ENCODE measurements around the gene PRR33. TPM values are rescaled to one million over a fixed set of nuclear protein-coding genes. Genes with fewer than 3 reads are reported as not detected.

Gene PRR33
- total and polyA plus RNA-seq, 9 of the 15 experiments (the other 6 are each of a cell fraction or from before 2014, with no cell fraction given), result not detected

DNA sequence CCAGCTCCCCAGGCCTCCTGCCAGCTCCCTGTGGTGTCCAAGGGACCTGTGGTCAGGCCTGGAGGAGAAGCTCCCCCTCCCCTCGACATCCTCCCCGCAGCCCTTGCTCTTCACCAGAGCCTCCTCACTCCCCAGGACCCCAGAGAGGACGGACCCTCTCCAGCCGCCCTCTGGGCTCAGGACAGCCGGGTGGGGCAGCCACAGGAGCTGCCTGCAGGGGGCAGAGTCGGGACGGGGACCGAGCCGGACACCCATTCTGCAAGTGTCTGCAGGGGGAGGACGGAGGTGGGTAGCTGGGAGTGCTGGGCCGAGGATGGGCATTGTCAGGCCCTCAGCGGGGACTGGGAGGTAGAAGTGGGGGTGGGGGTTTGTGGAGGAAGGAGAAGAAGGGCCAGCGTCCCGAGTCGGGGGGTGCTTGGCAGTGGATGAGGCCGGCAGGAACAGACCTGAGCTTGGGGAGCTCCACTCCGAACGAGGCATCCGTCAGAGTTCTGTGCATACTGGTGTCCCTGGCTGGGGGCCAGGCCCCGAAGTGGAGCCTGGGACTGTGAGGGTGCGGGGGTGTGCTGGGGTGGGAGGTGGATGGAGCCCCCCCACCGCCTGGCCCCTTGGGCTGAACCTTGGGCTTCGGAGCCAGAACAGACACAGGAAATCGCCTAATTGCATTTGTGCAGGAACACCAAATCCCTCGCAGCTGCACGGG is 15.2 kb downstream of the PRR33 start (continued):
- TF ChIP-seq BRF2 (IDR thresholded peaks at IDR 0.05; ENCODE audit: borderline replicate concordance, insufficient read depth, insufficient read length), result no peak
- TF ChIP-seq CTCFL (IDR thresholded peaks at IDR 0.05; ENCODE audit: borderline replicate concordance, insufficient read depth, low read depth, low read length, poor library complexity, severe bottlenecking), result peak; percentile 44
- peak; percentile 22 to 56; a peak in 2 of 4 replicates for TF ChIP-seq RAD21 (CRISPR knock-in tag; conservative IDR thresholded peaks at IDR 0.05 in 1 of 2, IDR thresholded peaks at IDR 0.05 in 1 of 2)
- TF ChIP-seq SMC3 (conservative IDR thresholded peaks at IDR 0.05; ENCODE audit: insufficient read depth, low read depth, low read length), result peak; percentile 49
- TF ChIP-seq MAZ (CRISPR knock-in tag; conservative IDR thresholded peaks at IDR 0.05 in 1 of 2, IDR thresholded peaks at IDR 0.05 in 1 of 2), result peak in 1 of 2 experiments; percentile 34; a peak in 1 of 4 replicates
- TF ChIP-seq, protein P1, sequence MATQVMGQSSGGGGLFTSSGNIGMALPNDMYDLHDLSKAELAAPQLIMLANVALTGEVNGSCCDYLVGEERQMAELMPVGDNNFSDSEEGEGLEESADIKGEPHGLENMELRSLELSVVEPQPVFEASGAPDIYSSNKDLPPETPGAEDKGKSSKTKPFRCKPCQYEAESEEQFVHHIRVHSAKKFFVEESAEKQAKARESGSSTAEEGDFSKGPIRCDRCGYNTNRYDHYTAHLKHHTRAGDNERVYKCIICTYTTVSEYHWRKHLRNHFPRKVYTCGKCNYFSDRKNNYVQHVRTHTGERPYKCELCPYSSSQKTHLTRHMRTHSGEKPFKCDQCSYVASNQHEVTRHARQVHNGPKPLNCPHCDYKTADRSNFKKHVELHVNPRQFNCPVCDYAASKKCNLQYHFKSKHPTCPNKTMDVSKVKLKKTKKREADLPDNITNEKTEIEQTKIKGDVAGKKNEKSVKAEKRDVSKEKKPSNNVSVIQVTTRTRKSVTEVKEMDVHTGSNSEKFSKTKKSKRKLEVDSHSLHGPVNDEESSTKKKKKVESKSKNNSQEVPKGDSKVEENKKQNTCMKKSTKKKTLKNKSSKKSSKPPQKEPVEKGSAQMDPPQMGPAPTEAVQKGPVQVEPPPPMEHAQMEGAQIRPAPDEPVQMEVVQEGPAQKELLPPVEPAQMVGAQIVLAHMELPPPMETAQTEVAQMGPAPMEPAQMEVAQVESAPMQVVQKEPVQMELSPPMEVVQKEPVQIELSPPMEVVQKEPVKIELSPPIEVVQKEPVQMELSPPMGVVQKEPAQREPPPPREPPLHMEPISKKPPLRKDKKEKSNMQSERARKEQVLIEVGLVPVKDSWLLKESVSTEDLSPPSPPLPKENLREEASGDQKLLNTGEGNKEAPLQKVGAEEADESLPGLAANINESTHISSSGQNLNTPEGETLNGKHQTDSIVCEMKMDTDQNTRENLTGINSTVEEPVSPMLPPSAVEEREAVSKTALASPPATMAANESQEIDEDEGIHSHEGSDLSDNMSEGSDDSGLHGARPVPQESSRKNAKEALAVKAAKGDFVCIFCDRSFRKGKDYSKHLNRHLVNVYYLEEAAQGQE (IDR thresholded peaks at IDR 0.05; ENCODE audit: borderline replicate concordance), result peak; percentile 5; the same call in 1 of the 2 replicates
- TF ChIP-seq, protein P1 (CRISPR knock-in tag; IDR thresholded peaks at IDR 0.05; ENCODE audit: low read depth), result no peak

All from K562 (cell line).